ENCODE results near the gene GPX5. TPM values are rescaled to one million over a fixed set of nuclear protein-coding genes. Genes with fewer than 3 reads are reported as not detected.

GPX5 gene
- total RNA-seq, 2 donors from 2014 or later: not detected

DNA sequence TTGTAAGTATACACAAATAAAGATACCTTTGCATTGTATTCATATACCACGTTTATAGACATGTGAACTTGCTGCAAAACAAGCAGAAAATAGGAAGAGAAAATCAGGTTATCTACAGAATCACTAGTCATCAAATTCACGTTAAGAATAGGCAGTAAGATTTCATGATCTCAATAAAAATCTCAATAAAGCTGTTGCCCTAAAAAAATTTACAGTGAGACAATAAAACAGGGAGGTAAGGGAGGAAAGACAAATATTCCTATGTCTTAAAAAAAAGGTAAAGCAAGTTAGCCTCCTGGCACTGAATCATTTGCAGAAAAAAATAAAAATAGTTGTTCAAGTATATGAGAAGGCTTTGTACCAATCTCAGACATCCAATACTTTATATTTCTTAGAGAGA, 44.1 kb downstream of the GPX5 start:
- intact Hi-C loops (cut with DNase I): no loop called here
- Histone ChIP-seq H3K36me3 (replicated peaks in 1 of 2; ENCODE audit: insufficient read depth in 1 of 2, low read depth in 2 of 2) (no peaks in the 10 kb centered on the region), H3K4me3 (no peak overlapping the region), H3K4me1 (no peaks in the 10 kb centered on the region), H3K27me3 (no peaks in the 10 kb centered on the region), H3K9me3 (no peaks in the 10 kb centered on the region), H3K27ac (no peak overlapping the region)
- DNase-seq (no peak), ATAC-seq (no peak)
- TF ChIP-seq POLR2A (IDR thresholded peaks at IDR 0.05): no peak
- TF ChIP-seq, protein P1, sequence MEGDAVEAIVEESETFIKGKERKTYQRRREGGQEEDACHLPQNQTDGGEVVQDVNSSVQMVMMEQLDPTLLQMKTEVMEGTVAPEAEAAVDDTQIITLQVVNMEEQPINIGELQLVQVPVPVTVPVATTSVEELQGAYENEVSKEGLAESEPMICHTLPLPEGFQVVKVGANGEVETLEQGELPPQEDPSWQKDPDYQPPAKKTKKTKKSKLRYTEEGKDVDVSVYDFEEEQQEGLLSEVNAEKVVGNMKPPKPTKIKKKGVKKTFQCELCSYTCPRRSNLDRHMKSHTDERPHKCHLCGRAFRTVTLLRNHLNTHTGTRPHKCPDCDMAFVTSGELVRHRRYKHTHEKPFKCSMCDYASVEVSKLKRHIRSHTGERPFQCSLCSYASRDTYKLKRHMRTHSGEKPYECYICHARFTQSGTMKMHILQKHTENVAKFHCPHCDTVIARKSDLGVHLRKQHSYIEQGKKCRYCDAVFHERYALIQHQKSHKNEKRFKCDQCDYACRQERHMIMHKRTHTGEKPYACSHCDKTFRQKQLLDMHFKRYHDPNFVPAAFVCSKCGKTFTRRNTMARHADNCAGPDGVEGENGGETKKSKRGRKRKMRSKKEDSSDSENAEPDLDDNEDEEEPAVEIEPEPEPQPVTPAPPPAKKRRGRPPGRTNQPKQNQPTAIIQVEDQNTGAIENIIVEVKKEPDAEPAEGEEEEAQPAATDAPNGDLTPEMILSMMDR (IDR thresholded peaks at IDR 0.05): no peak
- 55 to 59% methylated on average over 2 of the region's 2 CpGs for WGBS, 2 donors

DNA sequence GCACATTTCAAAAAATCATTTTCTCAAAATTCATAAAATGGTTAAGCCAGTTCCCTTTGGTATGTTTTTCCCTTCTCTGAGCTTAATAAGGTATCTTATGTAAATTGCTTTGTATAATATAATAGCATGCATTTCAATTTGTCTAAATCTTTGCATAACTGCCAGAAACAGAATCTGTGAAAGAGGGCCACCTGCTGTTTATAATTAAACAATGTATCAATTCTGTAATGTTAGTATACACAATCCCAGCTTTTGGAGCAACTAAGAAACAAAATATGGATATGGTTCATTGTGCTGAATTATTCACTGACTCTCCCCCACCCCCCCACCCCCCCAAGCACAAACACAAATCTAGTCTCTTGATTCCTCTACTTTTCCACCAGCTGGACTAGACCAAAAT, 54.8 kb downstream of the GPX5 start:
- DNase-seq: no peak
- Histone ChIP-seq H3K4me1 (no peaks in the 10 kb centered on the region), H3K27me3 (no peaks in the 10 kb centered on the region), H3K9me3 (no peaks in the 10 kb centered on the region), H3K27ac (no peak overlapping the region), H3K4me3 (no peak overlapping the region), H3K36me3 (replicated peaks in 1 of 2; ENCODE audit: insufficient read depth in 1 of 2, low read depth in 2 of 2) (no peaks in the 10 kb centered on the region)
- no peak for ATAC-seq
- intact Hi-C loops (cut with DNase I): no loop called here
- TF ChIP-seq, protein P1 (IDR thresholded peaks at IDR 0.05): no peak
- TF ChIP-seq POLR2A (IDR thresholded peaks at IDR 0.05): no peak

DNA sequence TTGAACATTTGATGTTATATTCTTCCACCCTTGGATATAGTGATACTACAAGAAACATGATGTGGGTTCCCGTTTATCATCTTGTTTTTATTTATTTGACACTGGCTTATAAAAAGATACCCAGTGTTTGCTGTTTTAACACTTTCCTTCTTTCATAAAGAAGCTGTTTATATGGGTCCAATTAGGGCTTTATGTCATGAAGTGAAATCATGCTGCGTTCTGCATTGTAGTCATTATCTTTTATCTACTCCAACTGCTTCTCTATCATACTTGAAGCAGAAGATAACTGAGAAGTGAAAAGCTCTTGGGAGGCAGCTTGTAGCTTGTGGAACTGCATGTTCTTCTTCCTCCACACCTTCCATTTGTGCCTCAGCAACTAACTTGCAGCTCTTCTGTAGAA, 57.8 kb downstream of the GPX5 start:
- H3K27ac ChIP-seq: no peak overlapping the region
- H3K27me3 ChIP-seq: no peaks in the 10 kb centered on the region
- TF ChIP-seq, protein P1 (IDR thresholded peaks at IDR 0.05): no peak
- no peak for TF ChIP-seq POLR2A (IDR thresholded peaks at IDR 0.05)
- H3K4me1 ChIP-seq: peaks cover 14% of the 10 kb centered on the region
- DNase-seq: no peak
- intact Hi-C loops (cut with DNase I): no loop called here
- no peaks in the 10 kb centered on the region for H3K9me3 ChIP-seq
- no peaks in the 10 kb centered on the region for H3K36me3 ChIP-seq (replicated peaks in 1 of 2; ENCODE audit: insufficient read depth in 1 of 2, low read depth in 2 of 2)
- H3K4me3 ChIP-seq: no peak overlapping the region
- 76 to 83% methylated on average over 2 of the region's 2 CpGs for WGBS, 2 donors
- ATAC-seq: no peak

Other genes starting within 250 kb of the GPX5 start
- 1 to 10 TPM in 1 of 2 donors, under 1 TPM in 1; 0.66 to 2.3 TPM for gene PGBD1, start 244.3 kb upstream of the GPX5 start, total RNA-seq
- gene ZSCAN31, start 189.7 kb upstream of the GPX5 start, total RNA-seq: 10 to 100 TPM; 14.0 to 26.4 TPM
- 1 to 10 TPM; 1.3 to 1.6 TPM for gene ZKSCAN3, start 175.9 kb upstream of the GPX5 start, total RNA-seq
- gene ZSCAN12, start 126.1 kb upstream of the GPX5 start, total RNA-seq: 1 to 10 TPM; 3.0 to 4.9 TPM
- 1 to 10 TPM; 2.3 to 8.3 TPM for gene ZSCAN23, start 82.4 kb upstream of the GPX5 start, total RNA-seq
- not detected for gene GPX6, start 10.1 kb upstream of the GPX5 start, total RNA-seq

All from body of pancreas (tissue), 4 donors.